HEK293 (cell line): ENCODE data around the gene PDGFA.

Experiments used
- CTCF ChIA-PET: fragments of 350-600 bp; formaldehyde crosslinking; extraction: SDS; loops from one replicate; lab custom pipeline; 2021; ENCODE audit warnings: antibody characterized with exemption; lab: Yijun Ruan, JAX
- POLR2A ChIA-PET: fragments of 300-600 bp; formaldehyde crosslinking; extraction: SDS; loops from one replicate; lab custom pipeline; 2020; ENCODE audit warnings: antibody characterized with exemption, inconsistent platforms; lab: Yijun Ruan, JAX
- H3K27ac ChIP-seq: fragments of 200-500 bp; sonication (Bioruptor generic); 2 replicates; pipeline ENCODE4 v1.5.1; 2014; ENCODE audit warnings: low read depth, low read length, control low read depth, inconsistent platforms; ENCODE audit errors: extremely low read depth
- H3K36me3 ChIP-seq, 2 experiments: fragments of 200-500 bp in 1 of 2; sonication (Bioruptor generic) in 1 of 2; 1 replicate in 1 of 2; 2 replicates in 1 of 2; pipeline ENCODE4 v1.5.1; 2014 to 2017; ENCODE audit warnings: inconsistent platforms in 2 of 2, low read length in 2 of 2; ENCODE audit not compliant: control insufficient read depth in 2 of 2, insufficient read depth in 1 of 2
- H3K4me1 ChIP-seq: fragments of 200-500 bp; sonication (Bioruptor generic); 2 replicates; pipeline ENCODE4 v1.5.1; 2014; ENCODE audit warnings: mild to moderate bottlenecking, low read length, inconsistent platforms; ENCODE audit not compliant: control insufficient read depth, insufficient read depth
- H3K4me3 ChIP-seq: 2 replicates; pipeline ENCODE4 v1.5.1; 2011; ENCODE audit warnings: low read depth, mild to moderate bottlenecking, control low read depth, low read length, moderate library complexity
- H3K9me3 ChIP-seq: fragments of 200-500 bp; sonication (Bioruptor generic); 2 replicates; pipeline ENCODE4 v1.5.1; 2014; ENCODE audit warnings: low read depth, low read length, inconsistent platforms; ENCODE audit not compliant: control insufficient read depth, insufficient read depth
- GLIS1 ChIP-seq: fragments of 450-650 bp; formaldehyde crosslinking; IDR thresholded peaks from 2 replicates; pipeline ENCODE4 v1.5.1; 2016; ENCODE audit warnings: missing biosample characterization, missing genetic modification characterization
- IKZF3 ChIP-seq: fragments of 450-650 bp; IDR thresholded peaks from 2 replicates; pipeline ENCODE4 v1.5.0; 2018; ENCODE audit warnings: missing biosample characterization, mild to moderate bottlenecking, missing genetic modification characterization, moderate library complexity
- KLF1 ChIP-seq: fragments of 450-650 bp; formaldehyde crosslinking; IDR thresholded peaks from 2 replicates; pipeline ENCODE4 v1.5.1; 2016; ENCODE audit warnings: missing biosample characterization, missing genetic modification characterization
- KLF10 ChIP-seq: fragments of 450-650 bp; IDR thresholded peaks from 2 replicates; pipeline ENCODE4 v1.5.1; 2018; ENCODE audit warnings: missing biosample characterization, mild to moderate bottlenecking, missing genetic modification characterization
- KLF9 ChIP-seq: fragments of 450-650 bp; formaldehyde crosslinking; IDR thresholded peaks from 2 replicates; pipeline ENCODE4 v1.5.1; 2016; ENCODE audit warnings: missing biosample characterization, missing genetic modification characterization, low read depth
- PRDM1 ChIP-seq: fragments of 450-650 bp; formaldehyde crosslinking; IDR thresholded peaks from 2 replicates; pipeline ENCODE4; 2016; ENCODE audit warnings: missing biosample characterization, missing genetic modification characterization
- SP2 ChIP-seq: fragments of 450-650 bp; formaldehyde crosslinking; IDR thresholded peaks from 2 replicates; pipeline ENCODE4 v1.5.1; 2016; ENCODE audit warnings: missing biosample characterization, missing genetic modification characterization
- WT1 ChIP-seq: fragments of 450-650 bp; formaldehyde crosslinking; IDR thresholded peaks from 2 replicates; pipeline ENCODE4 v1.5.1; 2016; ENCODE audit warnings: missing biosample characterization, missing genetic modification characterization
- ZBTB20 ChIP-seq: fragments of 450-650 bp; formaldehyde crosslinking; IDR thresholded peaks from 2 replicates; pipeline ENCODE4 v1.5.1; 2016; ENCODE audit warnings: missing biosample characterization, missing genetic modification characterization
- ZBTB7A ChIP-seq: fragments of 450-650 bp; formaldehyde crosslinking; IDR thresholded peaks from 2 replicates; pipeline ENCODE4 v1.5.1; 2016; ENCODE audit warnings: low read depth, missing biosample characterization, missing genetic modification characterization
- ZBTB8A ChIP-seq: fragments of 450-650 bp; formaldehyde crosslinking; IDR thresholded peaks from 2 replicates; pipeline ENCODE4 v1.5.1; 2016; ENCODE audit warnings: missing biosample characterization, missing genetic modification characterization
- ZEB2 ChIP-seq: fragments of 450-650 bp; formaldehyde crosslinking; IDR thresholded peaks from 2 replicates; pipeline ENCODE4 v1.5.1; 2016; ENCODE audit warnings: missing biosample characterization, missing genetic modification characterization
- ZNF169 ChIP-seq: fragments of 450-650 bp; formaldehyde crosslinking; IDR thresholded peaks from 2 replicates; pipeline ENCODE4 v1.5.1; 2016; ENCODE audit warnings: missing biosample characterization, missing genetic modification characterization
- ZNF184 ChIP-seq: fragments of 450-650 bp; IDR thresholded peaks from 2 replicates; pipeline ENCODE4 v1.5.1; 2018; ENCODE audit warnings: missing biosample characterization, mild to moderate bottlenecking, missing genetic modification characterization
- ZNF23 ChIP-seq: fragments of 450-650 bp; formaldehyde crosslinking; IDR thresholded peaks from 2 replicates; pipeline ENCODE4 v1.5.1; 2016; ENCODE audit warnings: missing biosample characterization, missing genetic modification characterization, borderline replicate concordance
- ZNF311 ChIP-seq: fragments of 450-650 bp; formaldehyde crosslinking; IDR thresholded peaks from 2 replicates; pipeline ENCODE4 v1.5.1; 2017; ENCODE audit warnings: missing biosample characterization, missing genetic modification characterization, borderline replicate concordance
- ZNF600 ChIP-seq: fragments of 450-650 bp; formaldehyde crosslinking; IDR thresholded peaks from 2 replicates; pipeline ENCODE4 v1.5.1; 2016; ENCODE audit warnings: missing biosample characterization, missing genetic modification characterization
- ZNF610 ChIP-seq: fragments of 450-650 bp; formaldehyde crosslinking; IDR thresholded peaks from 2 replicates; pipeline ENCODE4 v1.5.1; 2016; ENCODE audit warnings: missing biosample characterization, missing genetic modification characterization, borderline replicate concordance
- ZNF623 ChIP-seq: fragments of 450-650 bp; formaldehyde crosslinking; IDR thresholded peaks from 2 replicates; pipeline ENCODE4 v1.5.1; 2016; ENCODE audit warnings: missing biosample characterization, missing genetic modification characterization
- ZNF624 ChIP-seq: fragments of 450-650 bp; formaldehyde crosslinking; IDR thresholded peaks from 2 replicates; pipeline ENCODE4 v1.5.1; 2017; ENCODE audit warnings: missing biosample characterization, missing genetic modification characterization
- ZNF658 ChIP-seq: fragments of 450-650 bp; formaldehyde crosslinking; IDR thresholded peaks from 2 replicates; pipeline ENCODE4; 2016; ENCODE audit warnings: missing biosample characterization, missing genetic modification characterization
- ZNF664 ChIP-seq: fragments of 450-650 bp; formaldehyde crosslinking; IDR thresholded peaks from 2 replicates; pipeline ENCODE4 v1.5.1; 2016; ENCODE audit warnings: missing biosample characterization, missing genetic modification characterization
- TF ChIP-seq, protein P1 (sequence below): fragments of 450-650 bp; IDR thresholded peaks from 2 replicates; pipeline ENCODE4 v1.5.1; 2018; ENCODE audit warnings: missing biosample characterization, missing genetic modification characterization
- TF ChIP-seq, protein P2 (sequence below): fragments of 450-650 bp; formaldehyde crosslinking; IDR thresholded peaks from 2 replicates; pipeline ENCODE4 v1.5.1; 2016; ENCODE audit warnings: missing biosample characterization, missing genetic modification characterization
- TF ChIP-seq, protein P3 (sequence below): fragments of 450-650 bp; formaldehyde crosslinking; IDR thresholded peaks from 2 replicates; pipeline ENCODE4 v1.5.1; 2017; ENCODE audit warnings: missing biosample characterization, missing genetic modification characterization
- TF ChIP-seq, protein P4 (sequence below): fragments of 450-650 bp; formaldehyde crosslinking; optimal IDR thresholded peaks from 2 replicates; pipeline ENCODE3; 2016; ENCODE audit warnings: missing biosample characterization, mild to moderate bottlenecking, missing genetic modification characterization
- TF ChIP-seq, protein P5 (sequence below): fragments of 450-650 bp; formaldehyde crosslinking; IDR thresholded peaks from 2 replicates; pipeline ENCODE4 v1.5.1; 2017; ENCODE audit warnings: missing biosample characterization, missing genetic modification characterization

The PDGFA gene

DNA sequence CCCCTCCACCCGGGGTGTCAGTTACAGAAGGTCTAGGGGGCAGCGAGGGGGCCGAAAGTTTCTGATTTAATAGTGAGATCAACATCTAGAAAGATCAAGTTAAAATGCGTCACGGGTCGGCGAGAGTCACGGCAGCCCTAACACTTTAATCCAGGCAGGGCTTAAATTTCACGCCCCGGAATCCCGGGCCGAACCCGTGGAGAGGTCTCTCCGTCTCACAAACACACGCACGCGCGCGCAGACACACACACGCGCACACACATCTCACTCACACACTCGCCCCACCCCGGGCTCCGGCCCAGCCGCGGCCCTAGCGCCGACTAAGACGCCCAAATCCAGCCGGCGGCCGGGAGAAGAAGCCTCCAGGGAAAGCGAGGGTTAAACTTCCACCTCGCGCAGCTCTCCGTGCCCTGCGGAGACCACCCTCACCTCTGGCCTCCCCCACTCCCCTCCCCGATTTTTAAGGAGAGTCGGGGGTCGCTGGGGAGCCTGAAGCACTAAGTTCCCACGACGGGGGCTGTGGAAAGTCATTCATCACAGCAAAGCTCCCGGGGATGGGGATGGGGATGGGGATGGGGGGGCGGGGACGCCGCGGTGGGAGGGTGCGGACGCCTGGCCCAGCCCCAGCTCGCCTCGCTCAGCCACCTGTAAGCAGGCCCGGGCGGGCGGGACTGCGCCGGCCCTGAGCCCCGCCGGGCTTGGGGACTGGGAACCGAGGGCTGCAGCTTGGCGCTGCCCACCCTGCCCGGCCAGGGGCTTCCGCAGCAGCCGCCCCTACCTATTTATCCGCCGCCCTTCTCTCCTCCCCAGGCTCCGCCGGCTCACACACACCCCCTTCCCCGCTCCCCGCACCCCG is 1.6 kb downstream of the PDGFA start (continued):
- TF ChIP-seq, protein P1, sequence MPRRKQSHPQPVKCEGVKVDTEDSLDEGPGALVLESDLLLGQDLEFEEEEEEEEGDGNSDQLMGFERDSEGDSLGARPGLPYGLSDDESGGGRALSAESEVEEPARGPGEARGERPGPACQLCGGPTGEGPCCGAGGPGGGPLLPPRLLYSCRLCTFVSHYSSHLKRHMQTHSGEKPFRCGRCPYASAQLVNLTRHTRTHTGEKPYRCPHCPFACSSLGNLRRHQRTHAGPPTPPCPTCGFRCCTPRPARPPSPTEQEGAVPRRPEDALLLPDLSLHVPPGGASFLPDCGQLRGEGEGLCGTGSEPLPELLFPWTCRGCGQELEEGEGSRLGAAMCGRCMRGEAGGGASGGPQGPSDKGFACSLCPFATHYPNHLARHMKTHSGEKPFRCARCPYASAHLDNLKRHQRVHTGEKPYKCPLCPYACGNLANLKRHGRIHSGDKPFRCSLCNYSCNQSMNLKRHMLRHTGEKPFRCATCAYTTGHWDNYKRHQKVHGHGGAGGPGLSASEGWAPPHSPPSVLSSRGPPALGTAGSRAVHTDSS (tag by site-specific recombination) = no peak
- TF ChIP-seq ZNF311 (no peak), KLF9 (tag by site-specific recombination) (peak; percentile 28; the same call in 1 of the 2 replicates), ZEB2 (tag by site-specific recombination) (peak; percentile 51), ZNF600 (0 out of 2 replicates have a peak, but pooled peaks have one; percentile 26), ZNF624 (tag by site-specific recombination) (no peak)
- TF ChIP-seq, protein P2, sequence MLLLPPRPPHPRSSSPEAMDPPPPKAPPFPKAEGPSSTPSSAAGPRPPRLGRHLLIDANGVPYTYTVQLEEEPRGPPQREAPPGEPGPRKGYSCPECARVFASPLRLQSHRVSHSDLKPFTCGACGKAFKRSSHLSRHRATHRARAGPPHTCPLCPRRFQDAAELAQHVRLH = no peak
- TF ChIP-seq, protein P3, sequence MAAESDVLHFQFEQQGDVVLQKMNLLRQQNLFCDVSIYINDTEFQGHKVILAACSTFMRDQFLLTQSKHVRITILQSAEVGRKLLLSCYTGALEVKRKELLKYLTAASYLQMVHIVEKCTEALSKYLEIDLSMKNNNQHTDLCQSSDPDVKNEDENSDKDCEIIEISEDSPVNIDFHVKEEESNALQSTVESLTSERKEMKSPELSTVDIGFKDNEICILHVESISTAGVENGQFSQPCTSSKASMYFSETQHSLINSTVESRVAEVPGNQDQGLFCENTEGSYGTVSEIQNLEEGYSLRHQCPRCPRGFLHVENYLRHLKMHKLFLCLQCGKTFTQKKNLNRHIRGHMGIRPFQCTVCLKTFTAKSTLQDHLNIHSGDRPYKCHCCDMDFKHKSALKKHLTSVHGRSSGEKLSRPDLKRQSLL (tag by site-specific recombination) = no peak
- TF ChIP-seq, protein P4, sequence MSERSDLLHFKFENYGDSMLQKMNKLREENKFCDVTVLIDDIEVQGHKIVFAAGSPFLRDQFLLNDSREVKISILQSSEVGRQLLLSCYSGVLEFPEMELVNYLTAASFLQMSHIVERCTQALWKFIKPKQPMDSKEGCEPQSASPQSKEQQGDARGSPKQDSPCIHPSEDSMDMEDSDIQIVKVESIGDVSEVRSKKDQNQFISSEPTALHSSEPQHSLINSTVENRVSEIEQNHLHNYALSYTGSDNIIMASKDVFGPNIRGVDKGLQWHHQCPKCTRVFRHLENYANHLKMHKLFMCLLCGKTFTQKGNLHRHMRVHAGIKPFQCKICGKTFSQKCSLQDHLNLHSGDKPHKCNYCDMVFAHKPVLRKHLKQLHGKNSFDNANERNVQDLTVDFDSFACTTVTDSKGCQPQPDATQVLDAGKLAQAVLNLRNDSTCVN = peak; percentile 79

DNA sequence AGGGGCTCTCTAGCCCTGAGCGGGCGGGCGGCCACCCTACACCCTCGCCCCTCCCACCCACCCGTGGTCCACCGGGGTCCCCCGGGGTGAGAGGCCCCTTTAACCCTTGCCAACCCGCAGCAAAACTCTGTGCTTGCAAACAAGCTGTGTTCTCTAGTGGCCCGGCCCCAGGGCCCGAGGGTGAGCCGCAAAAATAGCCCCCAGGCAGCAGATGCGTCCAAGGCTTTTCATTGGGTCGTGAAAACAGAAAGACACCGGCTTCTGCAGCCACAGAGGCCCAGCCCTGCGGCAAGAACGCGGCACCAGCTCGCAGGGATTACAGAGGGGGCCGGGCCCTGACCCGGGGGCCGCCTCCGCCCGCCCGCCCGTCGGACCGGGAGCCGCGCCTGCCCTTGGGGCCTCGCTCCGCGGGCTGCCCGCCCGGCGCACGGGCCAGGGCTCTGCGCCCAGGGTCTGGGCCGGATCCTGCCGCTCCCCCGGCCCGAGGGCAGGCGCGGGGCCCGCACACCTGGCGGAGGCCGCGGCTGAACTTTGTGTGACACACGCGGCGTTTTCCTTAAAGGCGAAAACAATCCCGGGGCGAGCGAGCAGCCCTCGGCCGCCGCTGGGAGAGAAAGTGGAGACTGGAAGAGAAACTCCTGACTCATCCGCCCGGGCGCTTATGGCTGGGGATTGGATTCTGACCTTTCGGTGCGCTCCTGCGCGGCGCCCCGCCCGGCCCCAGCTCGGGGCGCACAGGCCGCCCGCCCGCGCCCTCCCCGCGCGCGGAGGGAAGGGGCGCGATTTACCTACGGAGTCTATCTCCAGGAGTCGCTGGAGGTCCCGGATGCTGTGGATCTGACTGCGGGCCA is 2.8 kb downstream of the PDGFA start:
- POLR2A ChIA-PET = no interaction called here
- no peaks in the 10 kb centered on the region for H3K36me3 ChIP-seq
- H3K4me1 ChIP-seq = peaks cover under 1% of the 10 kb centered on the region; the same call in 1 of the 2 replicates
- CTCF ChIA-PET = no interaction called here
- peak overlapping the region; percentile 51; the same call in 1 of the 2 replicates for H3K27ac ChIP-seq
- peak; percentile 51; the same call in 1 of the 2 replicates for TF ChIP-seq ZBTB8A (tag by site-specific recombination)
- TF ChIP-seq IKZF3 (tag by site-specific recombination) = 0 out of 2 replicates have a peak, but pooled peaks have one; percentile 29
- peak; percentile 45; the same call in 1 of the 2 replicates for TF ChIP-seq GLIS1 (tag by site-specific recombination)
- TF ChIP-seq ZNF610 = no peak
- TF ChIP-seq PRDM1 (tag by site-specific recombination) = peak; percentile 76
- TF ChIP-seq, all 188 proteins: peak for 4
- Histone ChIP-seq H3K9me3 (no peaks in the 10 kb centered on the region), H3K4me3 (peak overlapping the region; percentile 63)

DNA sequence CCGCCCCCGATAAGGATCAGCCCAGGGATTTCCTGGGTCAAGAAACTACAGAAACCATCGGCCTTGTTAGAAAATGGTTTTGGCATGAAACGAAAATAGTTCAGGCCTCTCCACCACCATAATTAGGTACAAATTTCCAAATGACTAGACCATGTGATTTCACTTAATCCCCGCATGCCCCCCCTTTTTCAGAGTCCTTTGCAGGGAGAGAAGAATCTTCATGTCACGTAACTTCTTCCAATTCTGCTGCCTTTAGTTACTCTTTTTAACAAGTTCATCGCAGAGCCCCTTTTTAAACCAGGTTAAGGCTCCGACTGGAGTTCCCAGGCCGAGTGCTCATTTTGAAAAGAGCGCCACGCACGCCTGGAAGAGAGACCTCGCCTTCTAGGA is 3.4 kb downstream of the PDGFA start:
- CTCF ChIA-PET = no interaction called here
- no peaks in the 10 kb centered on the region for H3K36me3 ChIP-seq
- no peak overlapping the region for H3K4me3 ChIP-seq

More for the DNA sequence above, 3.4 kb downstream of the PDGFA start:
- no peaks in the 10 kb centered on the region for H3K4me1 ChIP-seq
- POLR2A ChIA-PET = no interaction called here
- TF ChIP-seq KLF10 (tag by site-specific recombination) (no peak), WT1 (no peak), ZBTB7A (no peak), ZNF169 (no peak), KLF1 (no peak), ZNF664 (tag by site-specific recombination) (no peak), ZNF23 (tag by site-specific recombination) (no peak), SP2 (tag by site-specific recombination) (no peak), ZBTB20 (tag by site-specific recombination) (no peak), ZNF184 (no peak), ZNF623 (tag by site-specific recombination) (no peak), ZNF658 (tag by site-specific recombination) (no peak)
- TF ChIP-seq, protein P5, sequence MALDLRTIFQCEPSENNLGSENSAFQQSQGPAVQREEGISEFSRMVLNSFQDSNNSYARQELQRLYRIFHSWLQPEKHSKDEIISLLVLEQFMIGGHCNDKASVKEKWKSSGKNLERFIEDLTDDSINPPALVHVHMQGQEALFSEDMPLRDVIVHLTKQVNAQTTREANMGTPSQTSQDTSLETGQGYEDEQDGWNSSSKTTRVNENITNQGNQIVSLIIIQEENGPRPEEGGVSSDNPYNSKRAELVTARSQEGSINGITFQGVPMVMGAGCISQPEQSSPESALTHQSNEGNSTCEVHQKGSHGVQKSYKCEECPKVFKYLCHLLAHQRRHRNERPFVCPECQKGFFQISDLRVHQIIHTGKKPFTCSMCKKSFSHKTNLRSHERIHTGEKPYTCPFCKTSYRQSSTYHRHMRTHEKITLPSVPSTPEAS = no peak
- no peaks in the 10 kb centered on the region for H3K9me3 ChIP-seq
- H3K27ac ChIP-seq = no peak overlapping the region
